SKM-1 treated with dmso at 0.1 percent for 144 hours (cell line): ENCODE measurements around the gene PRKCD.

ENCODE experiments used
- DNase-seq: peaks from one replicate; lab custom pipeline; 2025; ENCODE audit not compliant: unreplicated experiment; lab: John Stamatoyannopoulos, UW

Gene PRKCD

DNA sequence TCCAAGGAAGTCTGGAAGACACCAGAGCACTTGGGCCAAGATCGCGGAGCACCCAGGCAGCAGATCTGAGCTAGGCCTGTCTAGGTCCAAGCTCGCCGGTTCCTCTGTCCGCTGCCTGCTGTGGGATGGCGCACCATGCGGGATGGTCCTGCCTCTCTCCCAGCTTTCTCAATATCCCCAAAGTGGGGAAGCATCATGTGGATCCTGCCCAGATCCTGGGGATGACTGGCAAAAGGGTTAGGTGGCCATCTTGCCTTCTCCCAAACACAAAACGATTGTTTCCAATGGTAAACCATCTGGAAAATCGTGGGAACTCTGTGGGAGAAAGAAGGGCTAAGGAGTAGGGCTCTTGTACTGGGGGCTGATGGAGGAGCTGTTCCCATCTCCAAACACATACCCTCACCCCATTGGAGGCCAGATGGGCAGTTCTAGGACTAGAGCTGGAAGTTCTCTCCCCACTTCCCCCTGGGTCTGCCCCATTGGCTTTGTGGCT, 8.9 kb downstream of the PRKCD start:
- DNase-seq = no peak

- DNase-seq = peak; percentile 91
Measured at GRCh38 chr3:53170325-53171063, 9.5 kb downstream of the PRKCD start.

- DNase-seq = no peak
Measured at GRCh38 chr3:53171064-53171418, 10.0 kb downstream of the PRKCD start.

- peak; percentile 77 for DNase-seq
Measured at GRCh38 chr3:53171827-53172505, 11.0 kb downstream of the PRKCD start.

- DNase-seq = no peak
Measured at GRCh38 chr3:53173107-53173506, 12.1 kb downstream of the PRKCD start.

- no peak for DNase-seq
Measured at GRCh38 chr3:53174346-53175250, 13.6 kb downstream of the PRKCD start.

GRCh38 chr3:53175613-53176540, 14.9 kb downstream of the PRKCD start:
- no peak for DNase-seq

- DNase-seq = no peak
Measured at GRCh38 chr3:53178246-53178645, 17.2 kb downstream of the PRKCD start.

- DNase-seq = no peak
Measured at GRCh38 chr3:53179580-53179979, 18.6 kb downstream of the PRKCD start.

DNA sequence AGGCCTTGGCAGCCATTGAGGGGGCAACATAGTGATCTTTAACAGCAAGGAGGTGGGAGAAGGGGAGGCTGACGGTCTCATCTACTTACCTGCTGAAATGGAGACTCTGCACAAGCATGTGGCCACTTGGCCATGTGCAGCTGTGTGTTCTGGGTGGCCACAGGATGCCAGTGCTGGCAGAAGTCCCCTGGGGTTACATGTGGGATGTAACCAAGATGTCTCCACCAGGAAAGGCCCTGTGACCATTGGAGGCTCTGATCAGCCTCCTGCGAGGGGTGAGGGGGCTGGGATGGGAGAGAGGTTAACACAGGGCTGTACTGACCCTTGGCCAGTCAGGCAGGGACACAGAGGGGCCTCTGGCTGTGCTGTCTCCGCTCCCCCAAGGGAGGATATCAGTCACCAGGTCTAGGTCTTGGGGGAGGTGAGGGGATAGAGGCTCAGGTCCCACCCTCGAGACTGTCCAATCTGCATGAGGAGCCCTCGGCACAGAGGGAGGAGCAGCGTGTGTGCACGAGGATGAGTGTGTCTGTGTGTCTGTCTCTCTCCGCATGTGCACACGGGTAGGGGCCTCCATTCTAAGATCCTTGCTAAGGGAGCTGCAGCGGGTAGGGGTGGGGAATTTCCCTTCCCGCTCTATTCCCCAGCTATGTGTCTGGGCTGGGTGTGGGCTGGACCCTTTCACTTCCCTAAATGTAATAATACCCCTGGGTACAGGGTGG, 19.5 kb downstream of the PRKCD start:
- DNase-seq = peak; percentile 36

- no peak for DNase-seq
Measured at GRCh38 chr3:53181024-53181371, 20.0 kb downstream of the PRKCD start.

DNA sequence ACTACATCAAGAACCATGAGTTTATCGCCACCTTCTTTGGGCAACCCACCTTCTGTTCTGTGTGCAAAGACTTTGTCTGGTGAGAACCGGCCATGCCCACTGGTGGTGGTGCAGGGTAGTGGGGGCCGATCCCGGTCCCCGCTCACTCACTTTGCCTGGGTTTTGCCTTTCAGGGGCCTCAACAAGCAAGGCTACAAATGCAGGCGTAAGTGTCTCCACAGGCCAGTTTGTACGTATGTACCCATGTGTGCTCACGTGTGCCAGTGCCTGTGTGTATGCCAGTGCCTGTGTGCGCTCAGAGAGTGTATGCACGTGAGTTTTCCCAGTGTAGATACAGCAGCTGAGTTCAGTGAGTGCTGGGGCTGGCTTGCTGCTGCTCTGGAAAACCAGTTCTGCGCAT, 20.5 kb downstream of the PRKCD start:
- DNase-seq = no peak

DNA sequence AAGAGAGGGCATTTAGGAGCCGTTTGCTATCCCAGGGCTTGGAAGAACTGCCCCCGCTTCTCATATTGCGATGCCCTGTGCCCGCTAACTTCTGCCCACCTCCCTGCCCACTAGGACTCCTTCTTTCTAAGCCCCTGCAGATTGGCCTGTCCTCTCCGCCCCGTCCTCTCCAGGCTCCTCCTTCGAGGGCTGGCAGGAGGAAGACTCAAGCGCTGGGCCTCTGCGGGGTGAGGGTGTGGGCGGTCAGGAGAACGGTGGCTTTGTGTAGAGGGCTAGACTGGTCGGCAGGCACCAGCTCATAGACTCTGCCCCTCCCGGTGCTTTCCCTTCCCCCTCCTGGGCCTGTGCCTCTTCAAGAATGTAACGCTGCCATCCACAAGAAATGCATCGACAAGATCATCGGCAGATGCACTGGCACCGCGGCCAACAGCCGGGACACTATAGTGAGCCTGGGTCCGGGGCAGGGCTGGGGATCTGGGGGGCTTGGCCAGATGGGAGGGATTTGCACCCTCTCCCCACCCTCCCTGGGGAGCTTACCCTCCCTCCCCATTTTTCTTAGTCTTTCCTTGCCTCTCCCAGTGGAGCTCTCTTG, 21.9 kb downstream of the PRKCD start:
- no peak for DNase-seq

- no peak for DNase-seq
Measured at GRCh38 chr3:53183514-53183913, 22.5 kb downstream of the PRKCD start.

DNA sequence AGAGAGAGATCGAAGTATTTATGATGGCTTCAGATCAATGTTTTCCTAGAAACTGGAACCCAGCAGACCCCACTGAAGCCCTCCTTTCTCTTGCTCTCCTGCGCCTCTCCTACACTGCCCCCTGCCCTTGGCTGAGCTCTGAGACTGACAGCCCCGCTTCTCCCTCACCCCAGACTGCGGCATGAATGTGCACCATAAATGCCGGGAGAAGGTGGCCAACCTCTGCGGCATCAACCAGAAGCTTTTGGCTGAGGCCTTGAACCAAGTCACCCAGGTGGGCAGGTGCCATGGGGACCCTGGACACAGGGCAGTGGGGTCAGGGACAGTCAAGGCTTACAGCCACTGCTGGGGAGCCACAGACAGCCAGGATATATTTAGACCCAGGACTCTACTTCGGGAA, 23.7 kb downstream of the PRKCD start:
- DNase-seq = no peak

GRCh38 chr3:53185761-53186465, 24.9 kb downstream of the PRKCD start:
- DNase-seq = no peak

GRCh38 chr3:53186726-53187125, 25.7 kb downstream of the PRKCD start:
- no peak for DNase-seq

- no peak for DNase-seq
Measured at GRCh38 chr3:53187430-53187829, 26.4 kb downstream of the PRKCD start.

- DNase-seq = no peak
Measured at GRCh38 chr3:53188136-53188685, 27.2 kb downstream of the PRKCD start.
